Fibroblast of the aortic adventitia (primary cell): ENCODE measurements around the gene CDH13. TPM values are rescaled to one million over a fixed set of nuclear protein-coding genes. Genes with fewer than 3 reads are reported as not detected.

Experiments
- DNase-seq: peaks from one replicate; pipeline ENCODE4 v3.0.0-alpha.2; 2010; ENCODE audit warnings: low read depth
- H3K4me3 ChIP-seq: 2 replicates; pipeline ENCODE4 v1.5.1; 2011; ENCODE audit warnings: low read depth, mild to moderate bottlenecking, control low read depth, low read length, moderate library complexity
- CTCF ChIP-seq: IDR thresholded peaks from 2 replicates; pipeline ENCODE4 v1.5.1; 2011; ENCODE audit warnings: mild to moderate bottlenecking, low read length, control low read depth, inconsistent platforms; ENCODE audit not compliant: insufficient read depth
- total RNA-seq: library from RNA; depleted of rRNA; stranded (reverse); fragments of >200 nt; gene quantifications from 2 replicates; pipeline ENCODE4 v1.2.3, GENCODE V29; 2012; ENCODE audit warnings: low replicate concordance

The CDH13 gene
- total RNA-seq, 1 donor = 55.7 TPM

GRCh38 chr16:83587201-83587600, 960.4 kb downstream of the CDH13 start:
- DNase-seq = no peak
- no peak overlapping the region for H3K4me3 ChIP-seq
- TF ChIP-seq CTCF = no peak

- H3K4me3 ChIP-seq = no peak overlapping the region
- DNase-seq = no peak
- no peak for TF ChIP-seq CTCF
These were observed 961.3 kb downstream of the CDH13 start for GRCh38 chr16:83588070-83588469.

- no peak for DNase-seq
- TF ChIP-seq CTCF = no peak
- no peak overlapping the region for H3K4me3 ChIP-seq
These were observed 962.8 kb downstream of the CDH13 start for GRCh38 chr16:83589576-83589975.

GRCh38 chr16:83592778-83593177, 966.0 kb downstream of the CDH13 start:
- DNase-seq = no peak
- no peak overlapping the region for H3K4me3 ChIP-seq
- no peak for TF ChIP-seq CTCF

GRCh38 chr16:83599789-83600462, 973.2 kb downstream of the CDH13 start:
- no peak overlapping the region for H3K4me3 ChIP-seq
- DNase-seq = no peak
- no peak for TF ChIP-seq CTCF

- no peak for DNase-seq
- no peak for TF ChIP-seq CTCF
- no peak overlapping the region for H3K4me3 ChIP-seq
These were observed 976.3 kb downstream of the CDH13 start for GRCh38 chr16:83602761-83603722.
